Activated CD4-positive, alpha-beta T cell treated with anti-CD3 and anti-CD28 coated beads for 24 hours (primary cell): Measurements from ENCODE around the gene PATJ.
"Not testable (repeated sequence)": the region's sequence is repeated elsewhere in the genome, so short reads cannot be mapped to it uniquely, and the experiment has no call there.

ENCODE experiments used
- DNase-seq, 2 donors: peaks; one replicate each; pipeline ENCODE4 v3.0.0-alpha.2; 2020; ENCODE audit warnings: low read depth in 2 of 2

Gene PATJ

DNA sequence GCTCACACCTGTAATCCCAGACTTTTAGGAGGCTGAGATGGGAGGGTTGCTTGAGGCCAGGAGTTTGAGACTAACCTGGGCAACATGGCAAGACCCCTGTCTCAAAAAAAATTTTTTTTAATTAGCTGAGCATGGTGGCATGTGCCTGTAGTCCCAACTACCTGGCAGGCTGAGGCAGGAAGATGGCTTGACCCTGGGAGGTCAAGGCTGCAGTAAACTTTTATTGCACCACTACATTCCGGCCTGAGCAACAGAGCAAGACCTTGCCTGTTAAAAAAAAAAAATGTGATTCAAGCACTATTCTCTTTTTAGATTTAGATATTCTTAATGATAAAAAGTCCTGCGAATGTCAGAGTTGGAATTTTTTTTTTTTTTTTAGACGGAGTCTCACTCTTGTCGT, 349.8 kb downstream of the PATJ start:
- no peak for DNase-seq

DNA sequence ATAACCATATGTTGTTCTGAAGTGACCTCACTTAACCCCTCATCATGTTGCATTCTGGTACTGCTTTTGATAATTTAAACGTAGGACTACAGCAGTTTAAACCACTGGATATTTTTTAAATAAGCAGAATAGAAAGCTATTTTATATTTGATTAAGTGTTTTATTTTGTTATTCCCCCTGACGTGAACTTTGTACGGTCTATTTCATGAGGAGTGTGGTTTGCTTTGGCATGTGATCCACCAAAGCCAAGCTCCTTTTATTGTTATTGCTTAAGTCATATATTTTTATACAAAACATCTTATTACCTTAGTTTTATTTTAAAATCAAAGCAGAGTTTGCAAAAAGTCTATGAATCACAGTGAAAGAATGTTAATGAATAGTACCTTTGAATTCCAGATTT, 351.0 kb downstream of the PATJ start:
- DNase-seq = no peak

DNA sequence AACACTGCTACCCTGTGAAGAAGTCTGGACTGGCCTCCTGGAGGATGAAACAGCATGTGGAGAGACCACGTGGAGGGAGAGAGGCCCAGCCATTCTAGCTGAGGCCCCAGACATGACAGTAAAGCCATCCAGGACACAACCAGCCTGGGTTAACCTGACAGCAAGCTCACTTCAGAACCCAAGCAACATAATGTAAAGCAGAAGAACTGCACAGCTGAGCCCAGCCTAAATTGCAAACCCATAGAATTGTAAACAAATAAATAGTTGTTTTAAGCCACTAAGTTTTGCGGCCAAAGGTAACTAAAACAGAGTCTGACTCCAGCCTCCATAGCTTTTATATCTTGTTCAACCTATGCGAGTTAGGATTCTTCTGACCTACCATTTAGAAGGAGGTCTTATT, 355.2 kb downstream of the PATJ start:
- DNase-seq = no peak

DNA sequence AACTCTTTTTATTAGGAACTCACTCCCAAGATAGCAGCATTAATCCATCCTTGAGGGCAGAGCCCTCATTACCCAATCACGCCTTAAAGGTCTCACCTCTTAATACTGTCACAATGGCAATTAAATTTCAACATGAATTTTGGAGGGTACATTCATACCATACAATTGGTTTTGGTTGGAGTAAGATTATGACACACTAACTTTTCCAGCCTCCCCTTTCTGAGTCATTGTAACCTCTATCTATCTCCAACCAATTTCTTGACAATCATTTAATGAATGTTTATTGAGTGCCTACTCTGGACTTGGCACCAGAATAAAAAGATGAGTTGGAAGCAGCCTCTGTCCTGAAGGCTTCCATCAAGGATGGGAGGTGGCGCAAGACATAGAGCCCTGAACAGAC, 358.2 kb downstream of the PATJ start:
- no peak for DNase-seq

DNA sequence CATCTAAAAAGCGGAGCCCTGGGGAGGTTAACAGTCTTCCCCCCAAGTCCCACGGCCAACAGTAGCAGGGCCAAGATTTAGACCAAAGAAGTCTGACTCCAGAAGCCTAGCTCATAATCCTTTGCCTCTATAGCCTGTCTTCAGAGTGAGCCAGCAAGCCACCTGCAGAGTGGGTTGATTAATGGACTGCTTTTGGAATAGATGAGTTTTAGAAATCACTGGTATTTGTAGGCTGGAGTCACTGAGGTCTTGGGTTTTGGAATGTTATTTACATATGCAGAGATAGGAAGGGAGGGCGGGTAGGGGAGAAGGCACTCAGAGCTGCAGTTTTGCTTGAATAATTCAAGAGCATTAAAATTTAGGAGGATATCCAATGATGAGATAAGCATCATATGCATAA, 361.6 kb downstream of the PATJ start:
- no peak for DNase-seq

DNA sequence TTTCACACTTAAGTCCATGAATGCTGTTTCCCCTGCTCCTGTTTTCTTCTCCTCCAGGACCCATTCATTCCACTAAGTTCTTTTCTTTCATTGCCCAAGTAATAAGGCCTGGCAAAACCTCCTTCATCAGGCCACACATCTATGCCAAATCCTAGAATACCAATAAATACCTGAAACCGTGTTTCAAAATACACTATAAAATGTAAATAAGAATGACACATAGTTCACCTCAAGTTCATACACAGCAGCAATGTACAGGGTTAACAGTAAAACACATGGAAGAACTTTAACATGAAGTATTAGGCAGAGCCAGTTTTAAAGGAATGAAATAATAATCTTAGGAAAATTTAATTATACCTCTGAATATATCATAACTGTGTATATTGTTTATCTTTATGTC, 365.6 kb downstream of the PATJ start:
- no peak for DNase-seq

DNA sequence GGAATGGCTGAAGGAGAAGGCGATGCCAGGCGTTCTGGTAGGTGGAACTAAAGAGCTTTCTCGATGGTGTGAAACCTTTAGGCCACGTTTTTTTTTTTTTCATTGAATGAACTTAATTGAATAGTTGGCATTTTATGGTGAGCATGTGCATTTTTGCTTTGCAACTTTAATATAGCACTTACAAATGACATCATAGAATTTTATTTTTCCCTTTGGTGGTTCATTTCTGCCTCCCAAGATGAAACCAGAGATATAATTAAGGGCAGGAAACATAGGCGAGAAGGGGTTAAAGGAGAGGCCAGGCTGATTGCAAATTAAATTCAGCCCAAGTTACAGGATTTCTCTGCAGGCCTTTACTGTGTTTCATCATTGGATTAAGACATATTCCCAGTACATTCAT, 366.8 kb downstream of the PATJ start:
- no peak for DNase-seq

DNA sequence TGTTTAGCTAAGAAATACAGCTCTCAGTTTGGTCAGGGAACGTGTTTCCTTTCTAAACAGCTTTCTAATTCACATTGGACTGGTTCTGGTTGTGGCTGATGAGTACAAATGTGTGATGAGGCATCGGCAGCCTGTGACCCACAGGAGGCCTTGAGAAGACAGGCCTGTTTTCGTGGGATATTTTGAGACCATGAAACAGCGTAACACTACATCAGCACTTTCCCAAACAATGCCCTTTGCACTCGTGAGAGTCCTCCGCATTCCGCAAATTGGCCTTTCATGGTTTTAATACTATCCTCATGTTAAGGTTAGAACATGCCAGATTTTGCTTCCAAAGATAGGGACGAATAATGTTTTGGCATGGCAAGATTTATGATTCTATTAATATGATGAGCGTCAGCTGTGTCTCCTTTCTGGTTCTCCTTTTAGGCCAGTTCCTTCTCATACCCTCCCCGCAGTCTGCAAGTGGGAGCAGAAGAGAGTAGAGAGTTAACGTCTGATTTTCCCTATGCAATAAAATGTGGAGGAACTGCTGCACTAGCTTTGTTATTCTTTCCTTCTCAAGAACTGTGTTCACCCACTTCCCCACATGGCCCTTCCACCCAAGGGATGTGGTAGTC, 368.0 kb downstream of the PATJ start:
- no peak for DNase-seq

DNA sequence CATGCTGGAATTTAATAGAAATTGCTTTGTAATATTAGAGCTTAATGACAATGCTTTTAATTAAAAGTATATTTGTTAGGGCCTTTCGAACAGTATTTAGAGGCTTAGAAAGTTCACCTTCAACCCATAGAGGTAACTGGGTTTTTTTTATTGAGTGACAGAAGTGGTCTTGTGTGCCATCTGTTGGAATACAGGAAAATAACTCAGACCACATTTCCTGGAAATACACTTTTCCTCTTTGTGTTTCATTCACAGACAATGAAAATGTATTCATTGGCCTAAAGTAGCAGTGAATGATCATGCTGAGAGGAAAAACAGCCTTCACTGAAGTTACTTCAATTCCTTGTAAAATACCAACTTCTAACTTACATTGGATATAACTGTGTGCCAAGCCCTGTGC, 368.8 kb downstream of the PATJ start:
- DNase-seq = no peak

DNA sequence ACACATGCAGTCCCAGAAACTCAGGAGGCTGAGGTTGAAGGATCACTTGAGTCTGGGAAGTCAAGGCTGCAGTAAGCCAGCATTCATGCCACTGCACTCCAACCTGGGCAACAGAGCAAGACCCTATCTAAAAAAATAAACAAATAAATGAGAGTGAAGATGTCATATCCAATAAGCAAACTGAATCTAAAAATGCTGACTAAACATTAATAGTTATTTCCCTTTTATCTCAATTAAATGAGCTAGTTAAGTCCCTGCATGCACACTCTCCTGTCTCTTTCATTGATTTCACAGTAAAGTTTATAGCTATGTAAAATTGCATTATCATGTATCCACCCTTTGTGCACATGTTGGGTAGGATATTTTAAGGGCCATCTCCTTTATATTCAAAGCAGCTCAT, 371.2 kb downstream of the PATJ start:
- DNase-seq = no peak

DNA sequence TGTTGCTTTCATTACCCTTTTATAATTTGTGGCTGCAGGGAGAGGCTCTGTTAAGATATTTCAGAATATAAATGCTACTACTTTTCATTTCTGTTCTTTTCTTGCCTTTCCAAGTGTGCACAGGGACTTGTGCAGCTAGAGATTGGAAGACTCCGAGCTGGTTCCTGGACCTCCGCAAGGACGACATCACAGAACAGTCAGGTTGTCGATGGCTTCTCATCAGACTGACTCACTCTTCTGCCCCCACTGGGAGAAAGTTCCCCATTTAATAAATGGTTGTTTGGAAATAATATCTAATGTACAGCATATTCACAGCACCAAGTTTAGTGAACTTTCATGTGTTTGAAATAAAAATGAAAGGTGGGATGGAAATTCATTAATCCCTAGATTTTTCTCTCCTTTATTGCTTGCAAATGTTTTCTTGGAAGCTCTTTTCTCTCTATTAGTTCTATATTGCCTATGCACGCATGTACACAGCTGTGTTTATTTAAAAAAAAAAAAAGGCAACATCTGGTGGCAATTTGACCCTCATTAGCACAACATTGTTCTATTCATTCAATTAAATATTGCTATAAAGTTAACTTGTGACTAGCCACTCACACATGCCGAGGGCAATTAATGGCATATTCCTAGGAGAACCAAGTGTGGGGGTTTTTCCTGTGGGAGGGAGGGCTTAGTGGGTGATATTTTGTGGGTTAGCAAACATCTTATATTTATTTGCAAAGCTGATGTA, 374.9 kb downstream of the PATJ start:
- no peak for DNase-seq

DNA sequence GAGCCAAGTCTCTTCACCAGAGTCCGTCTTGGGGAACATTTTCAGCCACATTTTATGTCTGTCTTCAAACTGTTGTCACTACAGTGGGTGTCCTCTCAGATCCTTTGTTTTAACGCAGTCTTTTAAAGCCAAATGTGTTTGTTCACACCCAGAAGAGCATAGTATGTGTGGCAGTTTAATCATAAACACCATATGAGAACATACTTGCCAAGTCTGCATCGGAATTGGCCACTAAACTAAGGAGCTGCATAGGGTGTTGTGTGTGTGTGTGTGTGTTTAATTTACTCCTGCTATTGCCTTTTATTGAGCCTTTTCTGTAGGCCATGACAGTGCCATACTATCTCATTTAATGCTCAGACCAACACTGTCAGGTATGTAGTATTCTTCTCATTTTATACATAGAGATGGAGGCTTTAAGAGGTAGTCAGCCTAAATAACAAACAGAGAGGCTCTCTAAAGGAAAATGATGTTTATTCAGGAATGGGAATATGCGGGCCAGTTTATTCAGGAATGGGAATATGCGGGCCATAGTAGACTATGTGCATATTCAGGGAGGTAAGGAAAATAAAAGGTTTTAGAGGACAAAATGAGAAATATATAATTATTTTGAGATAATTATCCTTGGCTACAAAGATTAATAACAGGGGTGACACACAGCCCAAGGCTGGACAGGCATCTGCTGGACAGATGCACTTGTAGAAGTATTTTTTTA, 384.5 kb downstream of the PATJ start:
- DNase-seq = no peak

DNA sequence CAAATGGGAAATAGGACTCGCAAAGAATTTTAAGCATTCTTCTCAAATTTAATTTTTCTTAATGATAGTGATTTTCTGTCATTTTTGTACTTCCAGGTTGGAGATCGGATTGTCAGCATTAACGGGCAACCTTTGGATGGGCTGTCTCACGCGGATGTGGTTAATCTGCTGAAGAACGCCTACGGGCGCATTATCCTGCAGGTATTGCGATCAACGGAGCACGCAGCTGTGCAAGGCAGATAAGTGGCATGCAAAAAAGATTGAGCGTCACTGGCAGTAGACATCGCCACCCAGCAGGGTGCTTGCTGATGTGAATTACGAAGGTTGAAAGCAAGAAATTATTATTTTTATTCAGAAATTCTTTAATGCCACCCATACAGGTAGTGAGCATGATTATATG, 386.5 kb downstream of the PATJ start:
- DNase-seq = no peak

DNA sequence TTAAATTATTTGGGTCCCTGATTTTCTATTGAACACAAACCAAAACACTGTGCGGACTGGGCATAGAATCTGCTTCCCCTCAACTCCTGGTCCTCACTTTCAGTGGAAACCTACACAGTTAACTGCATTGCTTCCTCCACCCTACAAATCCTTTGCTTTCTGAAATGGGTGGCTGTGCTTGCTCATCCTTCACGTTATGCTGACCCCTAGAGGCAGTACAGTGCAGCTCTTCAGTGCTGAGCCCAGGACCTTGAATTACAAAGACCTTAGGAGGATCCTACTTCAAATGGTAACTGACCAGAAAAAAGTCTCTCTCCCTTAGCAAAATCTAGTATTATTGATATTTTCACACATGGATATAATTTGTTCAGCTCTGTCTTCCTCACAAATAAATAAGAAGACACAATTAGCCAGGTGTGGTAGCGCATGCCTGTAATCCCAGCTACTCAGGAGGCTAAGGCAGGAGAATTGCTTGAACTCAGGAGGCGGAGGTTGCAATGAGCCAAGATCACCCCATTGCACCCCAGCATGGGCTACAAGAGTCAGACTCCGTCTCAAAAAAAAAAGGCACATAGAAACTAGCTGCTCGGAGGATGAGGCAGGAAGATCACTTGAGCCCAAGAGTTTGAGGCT, 388.9 kb downstream of the PATJ start:
- no peak for DNase-seq

DNA sequence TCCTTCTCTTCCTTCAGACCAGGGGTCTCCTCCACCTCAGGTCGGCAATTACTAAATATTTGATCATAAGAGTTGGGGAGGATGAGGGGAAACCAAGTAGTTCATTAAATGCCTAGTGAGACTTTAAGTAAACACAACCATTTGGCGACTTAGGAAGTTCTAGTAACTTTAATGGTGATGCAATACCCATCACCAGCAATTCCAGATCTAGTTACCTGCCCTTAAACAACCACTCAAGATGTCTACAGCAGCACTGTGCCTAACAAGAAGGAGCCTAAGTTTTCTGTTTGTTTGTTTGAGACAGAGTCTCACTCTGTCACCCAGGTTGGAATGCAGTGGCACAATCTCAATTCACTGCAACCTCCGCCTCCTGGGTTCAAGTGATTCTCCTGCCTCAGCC, 395.7 kb downstream of the PATJ start:
- no peak for DNase-seq

DNA sequence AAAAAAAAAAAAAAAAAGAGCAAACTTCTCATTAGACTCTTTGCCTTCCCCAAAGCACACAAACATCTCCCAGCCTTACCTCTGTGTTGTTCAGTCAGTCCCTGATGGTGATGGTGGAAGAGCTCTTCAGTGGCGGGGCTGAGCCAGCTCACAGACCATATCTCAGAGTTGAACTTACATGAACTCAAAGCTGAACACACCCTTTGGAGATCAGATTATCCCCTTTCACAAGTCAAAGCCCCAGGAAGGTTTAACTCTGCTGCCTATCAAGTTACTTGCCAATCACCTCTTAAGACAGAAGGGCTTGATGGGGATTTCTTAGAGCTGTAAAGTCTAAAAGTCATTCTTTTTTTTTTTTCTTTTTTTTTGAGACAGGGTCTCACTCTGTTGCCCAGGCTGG, 397.1 kb downstream of the PATJ start:
- DNase-seq = no peak

DNA sequence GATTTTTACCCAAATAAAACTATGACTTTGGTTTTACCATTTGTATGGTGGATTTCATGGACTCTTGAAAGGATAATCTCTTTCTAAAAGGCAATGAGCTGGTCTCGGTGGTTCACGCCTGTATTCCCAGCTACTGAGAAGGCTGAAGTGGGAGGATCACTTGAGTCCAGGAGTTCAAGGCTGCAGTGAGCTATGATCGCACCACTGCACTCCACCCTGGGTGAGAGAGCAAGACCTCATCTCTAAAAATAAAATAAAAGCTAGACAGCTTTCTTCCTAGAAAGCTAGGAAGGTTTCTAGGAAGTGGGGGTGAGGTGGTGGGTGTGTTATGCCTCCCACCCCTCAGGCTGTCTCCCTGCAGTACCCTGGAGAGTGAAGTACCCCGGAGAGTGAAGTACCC, 398.4 kb downstream of the PATJ start:
- no peak for DNase-seq

DNA sequence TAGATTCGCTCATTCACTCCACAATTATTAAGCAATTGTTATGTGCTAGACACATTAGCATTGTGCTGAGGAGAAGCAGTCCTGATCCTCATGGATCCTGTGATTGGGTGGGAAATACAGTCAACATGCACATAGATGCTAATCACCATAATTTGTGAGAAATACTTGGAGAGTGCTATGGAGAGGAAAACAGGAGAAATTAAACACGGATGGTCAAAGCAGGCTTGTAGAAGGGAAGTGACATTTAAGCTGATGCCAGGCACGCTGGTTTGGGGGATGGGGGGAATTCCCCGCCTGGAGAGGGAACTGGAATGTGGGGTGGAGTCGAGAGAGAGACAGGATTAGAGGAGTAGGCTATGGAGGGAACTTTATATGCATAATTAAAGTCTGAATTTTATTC, 400.2 kb downstream of the PATJ start:
- DNase-seq = no peak

DNA sequence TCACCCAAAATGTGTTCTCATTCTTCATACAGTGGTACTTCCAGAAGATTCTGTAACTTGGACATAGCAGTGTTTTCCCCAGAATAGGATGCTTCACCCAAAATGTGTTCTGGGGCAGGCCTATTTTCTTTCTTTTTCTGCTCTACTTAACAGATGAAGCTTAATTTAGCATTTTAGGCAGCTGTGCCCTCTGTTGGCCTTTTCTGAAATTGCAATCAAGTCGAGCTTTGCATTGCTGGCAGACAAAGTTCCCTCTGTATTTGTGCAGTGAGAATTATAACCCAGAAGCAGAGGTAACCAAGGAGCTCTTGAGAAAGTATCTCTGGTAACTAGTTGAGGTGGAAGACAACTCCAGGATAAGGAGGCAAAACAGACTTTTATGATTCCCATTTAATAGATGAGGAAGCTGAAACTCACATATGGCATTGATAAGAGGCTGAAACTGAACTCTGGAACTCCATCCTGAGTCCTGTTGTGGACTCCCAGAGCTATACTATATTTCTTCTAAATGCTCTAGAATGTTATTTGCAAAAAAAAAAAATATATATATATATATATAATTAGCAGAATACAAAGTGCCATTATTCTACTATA, 402.1 kb downstream of the PATJ start:
- DNase-seq = peak; percentile 4 to 9

DNA sequence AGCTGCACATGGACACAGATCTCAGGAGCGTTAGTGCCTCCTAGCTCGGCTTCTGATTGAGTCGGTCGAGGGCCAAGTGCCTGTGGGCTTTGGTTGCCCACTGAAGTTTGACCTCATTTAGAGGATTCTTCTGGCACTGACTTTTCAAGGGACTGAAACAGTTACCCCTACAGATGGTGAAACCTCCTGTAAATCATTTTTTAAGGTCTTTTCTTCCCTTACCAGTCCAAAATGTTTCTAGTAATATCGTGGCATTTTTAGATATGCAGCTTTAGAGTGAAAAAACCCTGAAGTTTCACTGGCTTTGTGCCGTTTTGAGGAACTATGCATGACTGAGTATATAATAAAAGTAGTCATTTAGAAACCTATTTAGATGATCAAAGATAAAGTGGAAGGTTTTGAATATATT, 417.7 kb downstream of the PATJ start:
- no peak for DNase-seq

DNA sequence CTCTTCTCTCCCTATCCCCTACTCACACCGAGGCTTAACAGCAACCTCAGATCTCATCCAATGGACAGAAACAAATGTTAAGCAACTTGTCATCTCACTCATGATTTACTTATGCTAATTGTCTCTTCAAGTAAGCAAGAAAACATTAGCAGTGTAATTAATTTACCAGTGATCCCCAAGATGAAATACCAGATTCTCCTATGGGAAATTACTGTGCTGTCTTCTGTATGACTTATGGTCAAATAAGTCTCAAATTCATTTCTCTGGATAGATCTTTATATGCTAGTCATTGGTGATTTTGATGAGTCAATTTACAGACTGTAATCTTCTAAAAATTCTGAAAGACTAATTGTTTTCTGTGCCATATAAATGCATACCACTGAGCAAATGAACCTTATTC, 419.4 kb downstream of the PATJ start:
- DNase-seq = no peak

DNA sequence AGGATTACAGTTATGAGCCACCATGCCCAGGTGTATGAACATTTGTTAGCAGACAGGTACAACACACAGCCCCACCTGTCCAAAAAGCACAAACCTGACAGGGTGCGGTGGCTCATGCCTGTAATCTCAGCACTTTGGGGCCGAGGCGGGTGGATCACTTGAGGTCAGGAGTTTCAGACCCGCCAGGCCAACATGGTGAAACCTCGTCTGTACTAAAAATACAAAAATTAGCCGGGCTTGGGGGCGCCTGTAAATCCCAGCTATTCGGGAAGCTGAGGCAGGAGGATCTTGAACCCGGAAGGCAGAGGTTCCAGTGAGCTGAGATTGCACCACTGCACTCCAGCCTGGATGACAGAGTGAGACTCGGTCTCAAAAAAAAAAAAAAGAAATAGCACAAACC, 428.1 kb downstream of the PATJ start:
- DNase-seq = not testable (repeated sequence)
